K562 (cell line): ENCODE results near the gene GARNL3. TPM values are rescaled to one million over a fixed set of nuclear protein-coding genes. Genes with fewer than 3 reads are reported as not detected.

ENCODE experiments used
- ATAC-seq: fragments of 200-7000 bp; cut with Tn5 transposase; 3 replicates; pipeline ENCODE4 v1.9.1; 2020; ENCODE audit warnings: moderate library complexity
- BruUV-seq: library from RNA; stranded (reverse); fragments of 400-500 nt; replicated peaks from 2 replicates; lab custom pipeline; 2021; lab: Mats Ljungman, UMichigan
- CTCF ChIA-PET: fragments of 300-600 bp; formaldehyde crosslinking; extraction: SDS; loops from one replicate; lab custom pipeline; 2021; ENCODE audit warnings: low intra/inter-chr PET ratio; lab: Yijun Ruan, JAX
- POLR2A ChIA-PET: fragments of 300-600, 350-650 bp; sonication (Branson Sonifier 250); formaldehyde crosslinking; extraction: SDS; loops from one replicate; lab custom pipeline; 2021; ENCODE audit warnings: antibody characterized with exemption, inconsistent platforms; lab: Yijun Ruan, JAX
- DNase-seq, 4 experiments: peaks; one replicate each; pipeline versions ENCODE4 v3.0.0 to v3.0.0-alpha.2; 2011 to 2018; ENCODE audit warnings: low spot score in 3 of 4, mixed read lengths in 3 of 4; ENCODE audit errors: extremely low read depth in 1 of 4
- FAIRE-seq: peaks from 2 replicates; lab custom pipeline; 2011; peaks lifted over from hg19 to GRCh38; lab: Jason Lieb, UNC
- H2AFZ ChIP-seq: 2 replicates; pipeline ENCODE4 v1.6.0; 2011; ENCODE audit warnings: low read depth, low read length, control low read depth, inconsistent platforms
- H3K27ac ChIP-seq: fragments of 200-600 bp; 3 replicates; pipeline ENCODE4 v1.8.0; 2011; ENCODE audit warnings: low read depth, mild to moderate bottlenecking, control low read depth, inconsistent platforms, low read length, moderate library complexity, mixed read lengths; ENCODE audit errors: extremely low read depth
- H3K27me3 ChIP-seq, 2 experiments: fragments of 300-600 bp in 1 of 2; 2 replicates in 1 of 2; 3 replicates in 1 of 2; pipeline versions ENCODE4 v1.6.0 to v1.8.0; 2011; ENCODE audit warnings: inconsistent platforms in 2 of 2, low read length in 2 of 2, mild to moderate bottlenecking in 1 of 2, mixed read lengths in 1 of 2, moderate library complexity in 1 of 2; ENCODE audit not compliant: control insufficient read depth in 2 of 2, insufficient read depth in 2 of 2
- H3K36me3 ChIP-seq: fragments of 300-600 bp; 3 replicates; pipeline ENCODE4 v1.8.0; 2011; ENCODE audit warnings: mild to moderate bottlenecking, low read length, inconsistent platforms; ENCODE audit not compliant: control insufficient read depth, insufficient read depth
- H3K4me1 ChIP-seq, 2 experiments: fragments of 200-600 bp in 1 of 2; replicated peaks in 1 of 2; 2 replicates in 1 of 2; 3 replicates in 1 of 2; pipeline versions ENCODE4 v1.5.1 to v1.8.0; 2011; ENCODE audit warnings: inconsistent platforms in 2 of 2, low read length in 2 of 2, mild to moderate bottlenecking in 1 of 2, mixed read lengths in 1 of 2, moderate library complexity in 1 of 2; ENCODE audit not compliant: control insufficient read depth in 2 of 2, insufficient read depth in 2 of 2
- H3K4me2 ChIP-seq: 2 replicates; pipeline ENCODE4 v1.6.1; 2011; ENCODE audit warnings: low read length, control low read depth, inconsistent platforms, mixed read lengths; ENCODE audit not compliant: insufficient read depth
- H3K4me3 ChIP-seq: fragments of 200-600 bp; sonication (generic), shearing (Covaris generic); 2 replicates; pipeline ENCODE4 v1.5.1; 2016; ENCODE audit warnings: control low read depth, inconsistent platforms
- H3K79me2 ChIP-seq: fragments of 200-600 bp; 3 replicates; pipeline ENCODE4 v1.8.0; 2011; ENCODE audit warnings: low read length, inconsistent platforms; ENCODE audit not compliant: control insufficient read depth, insufficient read depth
- H3K9ac ChIP-seq, 2 experiments: 2 replicates each; pipeline versions ENCODE4 v1.6.0 to v1.6.1; 2011; ENCODE audit warnings: low read depth in 2 of 2, low read length in 2 of 2, control low read depth in 1 of 2, inconsistent platforms in 1 of 2, mild to moderate bottlenecking in 1 of 2, mixed read lengths in 1 of 2; ENCODE audit not compliant: insufficient read depth in 1 of 2
- H3K9me1 ChIP-seq: one replicate; pipeline ENCODE4 v1.6.0; 2011; ENCODE audit warnings: inconsistent platforms, mild to moderate bottlenecking, low read length, moderate library complexity; ENCODE audit not compliant: control insufficient read depth, insufficient read depth
- H3K9me3 ChIP-seq: replicated peaks from 2 replicates; pipeline ENCODE4 v1.5.1; 2011; ENCODE audit warnings: low read depth, low read length, inconsistent platforms; ENCODE audit not compliant: control insufficient read depth, insufficient read depth
- H4K20me1 ChIP-seq: replicated peaks from 2 replicates; pipeline ENCODE4 v1.6.1; 2011; ENCODE audit warnings: low read length, inconsistent platforms, mixed read lengths; ENCODE audit not compliant: control insufficient read depth, insufficient read depth
- CBFB ChIP-seq: sonication (generic); formaldehyde crosslinking; IDR thresholded peaks from 2 replicates; pipeline ENCODE4 v1.4.0; 2020; ENCODE audit warnings: mild to moderate bottlenecking, missing genetic modification reagents
- CTBP1 ChIP-seq: fragments of 450-650 bp; IDR thresholded peaks from 2 replicates; pipeline ENCODE4 v1.6.1; 2016; ENCODE audit warnings: borderline replicate concordance
- E2F1 ChIP-seq: sonication (generic); formaldehyde crosslinking; IDR thresholded peaks from 2 replicates; pipeline ENCODE4 v1.8.1; 2023; ENCODE audit warnings: mild to moderate bottlenecking, missing genetic modification reagents, moderate library complexity
- ELK3 ChIP-seq: fragments of 450-650 bp; formaldehyde crosslinking; IDR thresholded peaks from 2 replicates; pipeline ENCODE4 v1.4.0; 2020; ENCODE audit warnings: mild to moderate bottlenecking
- HOXB6 ChIP-seq: fragments of 250-450 bp; sonication (Bioruptor Pico); IDR thresholded peaks from 2 replicates; pipeline ENCODE4 v1.5.1; 2022; ENCODE audit warnings: mild to moderate bottlenecking, borderline replicate concordance
- NEUROD1 ChIP-seq: fragments of 150-350 bp; IDR thresholded peaks from 2 replicates; pipeline ENCODE4 v1.6.1; 2014; ENCODE audit warnings: borderline replicate concordance, low read length, low read depth; ENCODE audit not compliant: partially characterized antibody
- NFATC3 ChIP-seq: fragments of 450-650 bp; IDR thresholded peaks from 2 replicates; pipeline ENCODE4 v1.6.1; 2017; ENCODE audit warnings: mild to moderate bottlenecking
- NFE2 ChIP-seq: IDR thresholded peaks from 2 replicates; pipeline ENCODE4 v1.6.1; 2014; ENCODE audit warnings: antibody characterized with exemption, low read depth
- PHF20 ChIP-seq: fragments of 450-650 bp; IDR thresholded peaks from 2 replicates; pipeline ENCODE4 v1.6.1; 2018; ENCODE audit not compliant: partially characterized antibody
- POU5F1 ChIP-seq: fragments of 150-350 bp; IDR thresholded peaks from 2 replicates; pipeline ENCODE4 v1.6.1; 2014; ENCODE audit warnings: borderline replicate concordance, low read length, low read depth, mild to moderate bottlenecking; ENCODE audit not compliant: partially characterized antibody
- PRDM10 ChIP-seq: fragments of 450-650 bp; IDR thresholded peaks from 2 replicates; pipeline ENCODE4 v1.6.1; 2018; ENCODE audit not compliant: partially characterized antibody
- RBM25 ChIP-seq: fragments of 200-400 bp; formaldehyde crosslinking; IDR thresholded peaks from 2 replicates; pipeline ENCODE4 v1.6.1; 2018; ENCODE audit warnings: low read length, low read depth, moderate library complexity; ENCODE audit not compliant: severe bottlenecking
- SNRNP70 ChIP-seq: fragments of 200-400 bp; formaldehyde crosslinking; optimal IDR thresholded peaks from 2 replicates; pipeline ENCODE3; 2017; ENCODE audit warnings: low read depth, low read length
- SRSF3 ChIP-seq: fragments of 200-400 bp; formaldehyde crosslinking; IDR thresholded peaks from 2 replicates; pipeline ENCODE4 v1.6.1; 2016; ENCODE audit warnings: mild to moderate bottlenecking, low read length, moderate library complexity; ENCODE audit not compliant: insufficient read depth
- TRIM25 ChIP-seq: fragments of 450-650 bp; IDR thresholded peaks from 2 replicates; pipeline ENCODE4 v1.7.0; 2016; ENCODE audit warnings: borderline replicate concordance
- WGBS: fragments of 100-300 bp; shearing (Covaris generic); methylation state at CpG from one replicate; pipeline ENCODE4 v1.1.6; 2016; ENCODE audit warnings: low coverage, mixed read lengths; ENCODE audit not compliant: insufficient coverage; ENCODE audit errors: missing lambda C conversion rate; 5-methylcytosine and 5-hydroxymethylcytosine counted together
- in situ Hi-C: fragments of 300-500 bp; cut with MboI; formaldehyde crosslinking; loops from 4 replicates; pipeline ENCODE4 v1.15.0; 2018; ENCODE audit warnings: inconsistent platforms, mixed read lengths
- intact Hi-C: fragments of 100-400 bp; cut with micrococcal nuclease; formaldehyde crosslinking; loops from 2 replicates; pipeline ENCODE4 v1.14.2; 2022
- polyA plus RNA-seq, 8 experiments: library from polyadenylated mRNA; depleted of rRNA in 4 of 8; stranded (reverse) in 5 of 8; unstranded in 3 of 8; fragments of >200 nt; fragmentation: Nextera tagmentation in 2 of 8; fragmentation: Illumina TruSeq in 1 of 8; extraction: Ambion mirVana in 2 of 8; extraction: Trizol in 1 of 8; gene quantifications; 2 replicates each; pipeline versions ENCODE4 v1.2.1 to v1.2.3, GENCODE V29; 2011 to 2014; ENCODE audit warnings: inconsistent platforms in 1 of 8, missing spikeins in 1 of 8
- total RNA-seq, 7 experiments: library from RNA; depleted of rRNA in 6 of 7; stranded (reverse); fragments of >200 nt in 6 of 7; fragmentation: Illumina TruSeq in 2 of 7; extraction: Trizol in 2 of 7; gene quantifications; 2 replicates each; pipeline versions ENCODE4 v1.2.1 to v1.2.3, GENCODE V29; 2011 to 2021; ENCODE audit warnings: low replicate concordance in 1 of 7

The GARNL3 gene
- total and polyA plus RNA-seq, 9 of the 15 experiments (the other 6 are each of a cell fraction or from before 2014, with no cell fraction given) = 0.35 to 2.7 (median 1.6) TPM

GRCh38 chr9:127320115-127320378, 55.5 kb downstream of the GARNL3 start:
- 5% methylated on average over 2 of the region's 2 CpGs for WGBS

More at GRCh38 chr9:127320115-127320378, 55.5 kb downstream of the GARNL3 start:
- Histone ChIP-seq H4K20me1 (no peaks in the 10 kb centered on the region), H3K4me3 (no peak overlapping the region), H3K4me2 (no peak overlapping the region), H3K79me2 (no peaks in the 10 kb centered on the region), H3K27ac (no peak overlapping the region), H3K4me1 (no peaks in the 10 kb centered on the region), H2AFZ (no peak overlapping the region), H3K36me3 (no peaks in the 10 kb centered on the region), H3K9me3 (no peaks in the 10 kb centered on the region), H3K9ac (no peak overlapping the region), H3K9me1 (no peaks in the 10 kb centered on the region), H3K27me3 (peaks cover 6 to 8% of the 10 kb centered on the region in 2 experiments; a peak in 3 of 5 replicates)
- DNase-seq (no peak), ATAC-seq (no peak), FAIRE-seq (no peak)
- CTCF ChIA-PET = no interaction called here
- no peak for TF ChIP-seq NFE2
- TF ChIP-seq E2F1 (CRISPR knock-in tag) = no peak
- no peak for TF ChIP-seq PRDM10
- TF ChIP-seq RBM25 = no peak
- TF ChIP-seq POU5F1 = no peak
- TF ChIP-seq NEUROD1 = no peak
- no peak for TF ChIP-seq CTBP1
- no peak for TF ChIP-seq HOXB6 (CRISPR knock-in tag)
- TF ChIP-seq TRIM25 = no peak
- TF ChIP-seq CBFB (CRISPR knock-in tag) = no peak
- no peak for TF ChIP-seq PHF20
- no peak for TF ChIP-seq SNRNP70
- TF ChIP-seq SRSF3 = no peak
- no peak for TF ChIP-seq NFATC3
- TF ChIP-seq ELK3 (CRISPR knock-in tag) = no peak
- BruUV-seq = no TSS peak
- POLR2A ChIA-PET = interaction anchor here (0.6 to 0.8 kb wide), 2 partner anchors 11 to 942 kb away, joined by 3 read pairs; no protein-coding TSS in a partner anchor
- intact Hi-C loops = no loop called here
- in situ Hi-C loops = loop anchor here (10.0 kb wide), 1 partner anchor 235 kb away; no protein-coding TSS in a partner anchor
